Loucy (cell line): ENCODE measurements around the gene FNDC7.

Experiments used
- H2AFZ ChIP-seq: fragments of 200-600 bp; sonication (generic); 2 replicates; pipeline ENCODE4 v1.6.0; 2016; ENCODE audit warnings: antibody characterized with exemption, mild to moderate bottlenecking, low read length, moderate library complexity
- H3F3A ChIP-seq: fragments of 200-600 bp; 2 replicates; pipeline ENCODE4 v1.6.0; 2016; ENCODE audit warnings: antibody characterized with exemption, low read depth, mild to moderate bottlenecking
- H3K27me3 ChIP-seq: fragments of 200-600 bp; sonication (generic); 2 replicates; pipeline ENCODE4 v1.6.1; 2014; ENCODE audit warnings: low read length, mild to moderate bottlenecking; ENCODE audit not compliant: insufficient read depth, poor library complexity, severe bottlenecking
- H3K36me3 ChIP-seq: fragments of 200-600 bp; sonication (generic); 2 replicates; pipeline ENCODE4 v1.6.1; 2016; ENCODE audit warnings: low read length; ENCODE audit not compliant: insufficient read depth
- H3K4me1 ChIP-seq: fragments of 200-600 bp; sonication (generic); 2 replicates; pipeline ENCODE4 v1.5.1; 2014; ENCODE audit warnings: low read length, mild to moderate bottlenecking; ENCODE audit not compliant: insufficient read depth, poor library complexity, severe bottlenecking
- H3K4me2 ChIP-seq: fragments of 200-600 bp; sonication (generic); 2 replicates; pipeline ENCODE4 v1.6.0; 2014; ENCODE audit warnings: antibody characterized with exemption, low read length, low read depth, mild to moderate bottlenecking; ENCODE audit not compliant: poor library complexity, severe bottlenecking
- H3K4me3 ChIP-seq: fragments of 200-600 bp; sonication (generic); 2 replicates; pipeline ENCODE4 v1.5.1; 2014; ENCODE audit warnings: low read length, mild to moderate bottlenecking, mixed read lengths; ENCODE audit not compliant: poor library complexity, severe bottlenecking
- H3K79me2 ChIP-seq: fragments of 200-600 bp; sonication (generic); 2 replicates; pipeline ENCODE4 v1.6.1; 2014; ENCODE audit warnings: low read length; ENCODE audit not compliant: insufficient read depth
- H3K9ac ChIP-seq: fragments of 200-600 bp; sonication (generic); 2 replicates; pipeline ENCODE4 v1.6.0; 2014; ENCODE audit warnings: mild to moderate bottlenecking, low read depth, low read length, moderate library complexity; ENCODE audit not compliant: poor library complexity, severe bottlenecking
- H3K9me2 ChIP-seq: fragments of 200-600 bp; sonication (generic); replicated peaks from 2 replicates; pipeline ENCODE4 v1.6.1; 2016; ENCODE audit warnings: low read depth, low read length, mixed read lengths
- H3K9me3 ChIP-seq: fragments of 200-600 bp; sonication (generic); 2 replicates; pipeline ENCODE4 v1.6.1; 2014; ENCODE audit warnings: mild to moderate bottlenecking, antibody characterized with exemption, low read length, low read depth; ENCODE audit not compliant: insufficient read depth
- H4K20me1 ChIP-seq: fragments of 200-600 bp; sonication (generic); 2 replicates; pipeline ENCODE4 v1.6.0; 2014; ENCODE audit warnings: antibody characterized with exemption, low read length, mild to moderate bottlenecking; ENCODE audit not compliant: insufficient read depth, poor library complexity, severe bottlenecking
- CTCF ChIP-seq: fragments of 200-600 bp; sonication (generic); conservative IDR thresholded peaks from 2 replicates; pipeline ENCODE4 v1.5.1; 2014; ENCODE audit warnings: mild to moderate bottlenecking, antibody characterized with exemption, low read length
- EZH2phosphoT487 ChIP-seq: fragments of 200-600 bp; IDR thresholded peaks from 2 replicates; pipeline ENCODE4 v1.6.1; 2018; ENCODE audit warnings: antibody characterized with exemption, mild to moderate bottlenecking, moderate library complexity, borderline replicate concordance

The FNDC7 gene

DNA sequence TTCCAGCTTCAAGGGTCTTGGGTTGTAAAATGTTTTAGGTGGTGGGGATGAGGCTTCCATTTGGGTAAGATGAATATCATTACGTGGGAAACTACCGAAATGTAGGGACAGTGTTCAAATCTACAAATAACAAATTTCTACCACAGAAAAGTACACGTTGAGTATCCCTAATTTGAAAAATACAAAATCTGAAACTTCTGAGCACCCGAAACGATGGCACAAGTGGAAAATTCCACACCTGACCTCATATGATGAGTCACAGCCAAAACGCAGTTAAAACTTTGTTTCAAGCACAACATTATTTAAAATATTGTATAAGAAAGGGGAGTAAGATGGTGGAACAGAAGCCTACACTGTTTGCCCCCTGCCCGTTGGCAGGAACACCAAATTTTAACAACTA is 43.0 kb upstream of the FNDC7 start:
- H2AFZ ChIP-seq, result no peak overlapping the region
- no peak overlapping the region for H3K4me2 ChIP-seq
- H3K9ac ChIP-seq, result no peak overlapping the region
- H4K20me1 ChIP-seq, result no peaks in the 10 kb centered on the region
- H3K9me3 ChIP-seq, result peaks cover 3% of the 10 kb centered on the region; the same call in 1 of the 2 replicates
- H3K4me3 ChIP-seq, result no peak overlapping the region
- H3K79me2 ChIP-seq, result no peaks in the 10 kb centered on the region
- no peaks in the 10 kb centered on the region for H3K9me2 ChIP-seq
- H3K4me1 ChIP-seq, result peaks cover 27% of the 10 kb centered on the region
- TF ChIP-seq EZH2phosphoT487 (no peak), CTCF (no peak)
- no peaks in the 10 kb centered on the region for H3K36me3 ChIP-seq
- H3K27me3 ChIP-seq, result no peaks in the 10 kb centered on the region
- H3F3A ChIP-seq, result no peaks in the 10 kb centered on the region

DNA sequence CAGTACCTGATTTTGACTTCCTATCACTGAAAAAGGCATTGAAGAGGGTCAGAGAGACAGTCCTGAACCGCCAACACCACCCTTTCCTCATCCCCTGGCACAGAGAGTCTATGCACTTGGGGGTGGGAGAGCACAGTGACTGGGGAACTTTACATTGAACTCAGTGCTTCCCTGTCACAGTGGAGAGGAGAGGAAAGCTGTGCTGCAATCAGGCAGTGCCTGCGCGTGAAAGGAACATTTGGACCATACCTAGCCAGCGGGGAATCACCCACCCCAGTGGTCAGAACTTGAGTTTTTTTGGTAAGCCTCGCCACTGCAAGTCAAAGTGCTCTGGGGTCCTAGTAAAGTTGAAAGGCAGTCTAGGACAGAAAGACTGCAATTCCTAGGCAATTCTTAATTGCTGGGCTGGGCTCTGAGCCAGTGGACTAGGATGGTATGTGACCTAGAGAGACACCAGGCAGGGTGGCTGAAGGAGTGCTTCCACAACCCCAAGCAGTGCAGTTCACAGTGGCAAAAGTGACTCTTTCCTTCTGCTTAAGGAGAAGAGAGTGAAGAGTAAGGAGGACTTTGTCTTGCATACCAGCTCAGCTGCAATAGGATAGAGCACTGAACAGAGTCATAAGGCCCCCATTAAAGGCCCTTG is 42.5 kb upstream of the FNDC7 start:
- no peaks in the 10 kb centered on the region for H3K79me2 ChIP-seq
- TF ChIP-seq EZH2phosphoT487 (no peak), CTCF (no peak)
- H3K9me2 ChIP-seq, result no peaks in the 10 kb centered on the region
- peaks cover 22% of the 10 kb centered on the region for H3K4me1 ChIP-seq
- H3F3A ChIP-seq, result no peaks in the 10 kb centered on the region
- no peaks in the 10 kb centered on the region for H3K36me3 ChIP-seq
- peak overlapping the region; percentile 50 for H2AFZ ChIP-seq
- H3K4me2 ChIP-seq, result peak overlapping the region; percentile 62
- H3K27me3 ChIP-seq, result no peaks in the 10 kb centered on the region
- H3K9ac ChIP-seq, result no peak overlapping the region
- no peaks in the 10 kb centered on the region for H4K20me1 ChIP-seq
- no peak overlapping the region for H3K4me3 ChIP-seq
- H3K9me3 ChIP-seq, result peaks cover 3% of the 10 kb centered on the region; the same call in 1 of the 2 replicates

GRCh38 chr1:108671143-108671542 is 41.6 kb upstream of the FNDC7 start:
- H3K36me3 ChIP-seq, result no peaks in the 10 kb centered on the region
- peak overlapping the region; percentile 62 for H3K4me2 ChIP-seq
- H3K4me1 ChIP-seq, result peaks cover 22% of the 10 kb centered on the region
- peaks cover 3% of the 10 kb centered on the region; the same call in 1 of the 2 replicates for H3K9me3 ChIP-seq
- H3K9ac ChIP-seq, result peak overlapping the region; percentile 46
- no peaks in the 10 kb centered on the region for H3K27me3 ChIP-seq
- no peaks in the 10 kb centered on the region for H3K79me2 ChIP-seq
- H3K9me2 ChIP-seq, result no peaks in the 10 kb centered on the region
- no peaks in the 10 kb centered on the region for H4K20me1 ChIP-seq
- peak overlapping the region; percentile 50 for H2AFZ ChIP-seq
- peak overlapping the region; percentile 30 for H3K4me3 ChIP-seq
- H3F3A ChIP-seq, result no peaks in the 10 kb centered on the region
- TF ChIP-seq CTCF, result no peak
- no peak for TF ChIP-seq EZH2phosphoT487
